ENCODE data around the gene CCDC12.
A peak's percentile ranks its signal among the peaks of the same experiment; 100 is the strongest.

The CCDC12 gene

GRCh38 chr3:46996689-46997452 lies 20.3 kb upstream of the CCDC12 start:
- DNase-seq = no peak

DNA sequence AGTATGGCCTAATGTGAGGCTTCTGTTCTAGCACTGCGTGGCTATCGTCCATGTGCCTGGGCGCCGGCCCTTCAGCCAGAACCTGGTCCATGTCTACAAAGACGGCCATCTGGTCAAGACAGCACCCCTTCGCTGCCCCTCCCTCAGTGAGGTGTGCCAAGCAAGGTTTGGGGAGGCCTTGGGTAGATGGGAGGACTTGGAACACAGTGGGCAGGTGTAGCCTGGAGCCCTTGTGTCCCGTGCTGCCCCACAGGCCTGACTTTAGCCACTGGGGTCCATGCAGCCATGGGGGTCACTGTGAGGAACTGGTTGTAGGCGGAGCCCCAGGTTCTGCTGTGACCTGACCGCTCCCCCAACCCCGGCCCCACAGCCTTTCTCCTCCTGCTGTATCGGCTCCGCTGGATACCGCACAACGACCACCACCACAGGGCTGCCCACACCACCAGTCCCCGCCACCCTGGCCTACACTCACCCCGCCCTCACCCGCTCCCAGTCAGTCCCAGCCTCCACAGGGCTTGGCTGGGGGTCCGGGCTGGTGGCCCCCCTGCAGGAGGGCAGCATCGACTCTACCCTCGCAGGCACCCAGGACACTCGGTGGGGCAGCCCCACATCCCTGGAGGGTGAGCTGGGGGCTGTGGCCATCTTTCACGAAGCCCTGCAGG lies 19.5 kb upstream of the CCDC12 start:
- DNase-seq = no peak

GRCh38 chr3:46994801-46995731 lies 18.5 kb upstream of the CCDC12 start:
- no peak for DNase-seq

DNA sequence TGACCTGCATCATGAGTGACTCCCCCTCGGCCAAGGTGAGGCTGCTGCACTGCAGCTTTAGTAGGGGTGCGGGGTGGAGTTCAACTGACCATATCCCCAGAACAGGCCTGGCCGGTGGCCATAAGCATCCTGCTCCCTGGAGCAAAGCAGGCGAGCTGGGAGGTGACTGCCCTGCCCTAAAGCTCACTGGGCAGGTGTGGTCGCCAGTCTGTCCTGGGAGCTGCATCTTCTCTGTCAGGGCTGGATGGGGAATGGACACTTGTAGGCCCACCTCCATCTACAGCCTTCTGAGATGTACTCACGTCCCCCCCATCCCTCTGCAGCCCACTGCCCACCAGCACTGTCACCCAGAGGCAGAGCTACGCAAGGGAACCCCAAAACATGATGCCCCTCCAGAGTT lies 17.4 kb upstream of the CCDC12 start:
- DNase-seq = no peak

- DNase-seq = no peak
Measured at GRCh38 chr3:46993292-46993691, 16.7 kb upstream of the CCDC12 start.

DNA sequence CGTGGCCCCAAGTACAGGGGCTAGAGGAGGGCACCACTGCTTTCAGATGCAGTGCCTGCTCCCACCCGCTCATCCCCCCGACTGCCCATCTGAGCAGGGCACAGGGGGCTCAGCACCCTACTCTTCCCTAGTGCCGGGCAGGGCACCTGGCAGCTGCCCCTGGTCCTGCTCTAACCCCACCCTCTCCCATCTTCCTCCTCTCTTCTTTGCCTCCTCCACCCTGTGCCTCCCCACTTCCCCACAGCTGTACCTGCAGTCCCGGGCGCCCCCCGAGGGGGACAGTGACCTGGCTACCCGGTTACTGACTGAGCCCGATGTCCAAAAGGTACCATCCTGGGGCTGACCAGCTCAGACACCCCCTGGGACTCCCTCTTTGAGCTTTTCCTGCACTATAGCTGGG lies 15.7 kb upstream of the CCDC12 start:
- DNase-seq = no peak

GRCh38 chr3:46991406-46992165 lies 15.0 kb upstream of the CCDC12 start:
- no peak for DNase-seq

DNA sequence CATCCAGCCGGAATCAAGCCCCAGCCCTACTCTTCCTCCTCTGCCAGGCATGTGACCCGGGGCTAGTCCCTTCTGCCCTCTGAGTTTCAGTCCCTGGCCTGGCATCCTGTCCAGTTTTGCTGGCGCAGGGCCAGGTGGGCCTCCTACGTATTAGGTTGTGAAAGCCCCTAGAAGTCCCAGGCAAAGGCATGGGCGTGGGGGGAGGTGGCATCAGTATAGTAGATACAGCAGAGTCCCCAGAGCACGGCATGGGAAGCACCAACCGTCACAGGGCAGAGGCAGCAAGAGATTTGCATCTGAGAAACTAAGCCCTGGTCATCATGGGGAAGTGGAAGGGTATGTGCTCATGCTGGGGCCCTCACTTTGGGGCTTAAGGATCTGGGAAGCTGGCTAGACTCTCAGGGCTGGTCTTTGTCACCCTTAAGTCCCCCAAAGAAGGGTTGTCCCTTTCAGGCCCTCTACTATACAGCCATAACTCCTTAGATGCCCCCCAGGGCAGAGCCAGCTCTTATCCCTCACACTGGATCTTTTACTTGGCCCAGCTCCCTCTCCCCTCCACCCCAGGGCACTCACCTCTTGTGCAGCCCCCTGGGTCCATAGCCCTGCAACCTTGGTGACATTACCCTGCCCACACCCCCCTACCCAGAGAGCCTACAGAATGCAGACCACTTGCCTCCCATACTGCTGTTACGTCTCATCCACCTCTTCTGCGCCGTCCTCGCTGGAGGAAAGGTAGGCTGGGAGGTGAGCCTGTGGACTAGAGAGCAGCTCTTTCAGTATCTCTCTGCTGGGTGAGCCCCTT lies 14.2 kb upstream of the CCDC12 start:
- peak in 5 of 56 donors; percentile 12 to 53 (median 17) for DNase-seq

GRCh38 chr3:46989146-46989810 lies 12.7 kb upstream of the CCDC12 start:
- DNase-seq = no peak

- no peak for DNase-seq
Measured at GRCh38 chr3:46988616-46989015, 12.1 kb upstream of the CCDC12 start.

DNA sequence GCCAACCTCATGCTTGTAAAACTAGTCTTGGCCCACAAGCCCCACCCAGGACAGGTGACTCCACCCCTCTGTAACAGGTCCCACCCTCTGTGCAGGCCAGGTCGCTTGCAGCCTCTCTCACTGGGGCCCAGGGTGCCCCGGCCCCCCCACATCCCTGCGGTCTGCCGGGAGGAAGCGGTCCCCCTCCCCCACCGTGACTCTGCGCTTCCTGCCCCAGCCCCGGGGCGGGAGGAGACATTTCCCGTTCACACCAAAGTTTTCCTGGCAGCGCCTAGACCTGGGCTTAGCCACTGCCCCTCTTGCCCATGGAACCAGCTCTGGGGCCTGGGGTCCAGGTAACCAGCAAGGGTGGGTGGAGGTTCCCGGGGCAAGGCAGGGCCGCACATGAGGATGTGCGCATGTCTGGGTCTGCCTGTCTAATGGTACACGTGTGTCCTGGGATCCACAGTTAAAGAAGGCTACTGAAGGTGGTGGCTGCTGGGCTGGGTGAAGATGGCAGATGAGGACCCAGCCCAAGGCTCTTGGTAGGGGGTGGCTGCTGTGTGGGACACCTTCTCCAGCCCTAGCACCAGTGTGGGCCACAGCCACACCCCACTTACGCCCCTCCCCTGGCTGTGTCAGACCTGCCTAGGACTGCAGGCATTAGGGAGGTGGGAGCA lies 11.3 kb upstream of the CCDC12 start:
- peak in 2 of 56 donors; percentile 17 to 22 for DNase-seq

- no peak for DNase-seq
Measured at GRCh38 chr3:46987319-46987742, 10.8 kb upstream of the CCDC12 start.

DNA sequence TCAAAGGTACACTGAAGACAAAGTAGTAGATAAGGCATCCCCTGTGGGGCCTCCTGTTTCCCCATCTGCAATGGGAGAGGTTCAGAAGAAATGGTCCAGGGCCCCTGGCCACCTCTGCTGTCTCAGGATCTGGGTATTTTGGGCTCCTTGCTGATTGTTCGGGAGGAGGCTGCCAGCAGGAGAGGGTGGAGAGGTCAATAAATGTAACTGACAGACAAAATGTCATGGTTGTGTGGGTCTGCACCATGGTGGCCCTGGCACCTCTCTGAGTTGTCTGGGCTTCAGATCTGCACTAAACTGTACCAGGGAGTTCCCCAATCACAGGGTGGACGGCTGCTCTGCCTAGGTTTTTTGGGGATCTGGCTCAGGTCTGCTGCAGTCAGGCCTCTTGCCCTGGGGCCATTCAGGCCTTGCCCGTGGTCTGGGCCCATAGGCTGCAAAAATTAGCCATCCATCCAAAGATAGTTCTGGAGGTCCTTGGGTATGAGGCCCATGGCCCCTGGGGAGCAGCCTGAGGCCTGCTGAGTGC lies 10.3 kb upstream of the CCDC12 start:
- no peak for DNase-seq

DNA sequence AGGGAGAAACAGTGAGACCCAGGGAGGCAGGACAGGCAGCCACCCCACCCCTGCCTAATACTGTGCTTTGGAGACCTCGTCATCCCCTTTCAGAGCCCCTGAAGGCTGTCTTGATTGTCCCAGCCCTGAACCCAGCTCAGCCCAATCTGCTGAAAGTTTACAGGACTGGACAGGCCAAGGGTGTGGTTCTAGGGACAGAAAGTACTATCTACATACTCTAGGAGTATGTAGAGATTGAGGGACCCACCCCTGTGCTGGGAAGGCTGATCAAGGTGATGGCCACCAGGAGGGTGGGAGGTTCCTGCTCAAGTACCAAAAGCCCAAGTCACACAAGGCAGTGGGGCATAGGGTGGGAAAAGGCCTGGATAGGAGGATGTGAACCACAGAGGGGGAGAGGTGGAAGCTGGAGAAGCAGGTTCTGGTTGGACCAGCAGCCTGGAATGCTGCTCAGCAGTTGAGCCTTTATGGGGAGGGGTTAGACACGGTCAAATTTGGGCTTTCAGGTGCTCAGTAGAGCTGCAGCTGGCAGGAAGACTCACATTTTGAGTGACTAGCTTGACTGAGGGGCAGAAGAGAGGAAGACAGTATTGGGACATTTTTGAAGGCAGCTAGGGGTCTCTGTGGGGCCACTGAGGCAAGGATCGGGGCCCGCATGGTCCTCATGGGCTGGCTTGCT lies 9.6 kb upstream of the CCDC12 start:
- DNase-seq = no peak

DNA sequence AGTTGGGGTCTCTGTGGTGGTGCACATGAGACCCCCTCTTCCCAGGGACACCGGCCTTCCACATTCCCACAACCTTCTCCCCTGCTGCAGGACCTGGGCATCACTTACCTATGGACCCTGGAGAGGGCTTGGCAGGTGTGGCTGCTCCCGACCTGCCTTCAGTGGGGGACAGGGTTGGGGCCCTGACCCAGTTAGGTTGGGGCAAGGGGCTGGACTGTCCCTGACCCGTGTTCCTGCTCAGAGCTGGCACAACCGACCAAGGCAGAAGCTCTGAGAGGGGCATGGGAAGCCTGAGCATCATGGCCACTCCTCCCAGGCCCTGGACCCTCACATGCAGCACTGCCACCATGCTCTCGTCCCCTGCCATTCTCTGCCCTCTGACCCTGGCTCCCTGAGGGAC lies 9.0 kb upstream of the CCDC12 start:
- no peak for DNase-seq

DNA sequence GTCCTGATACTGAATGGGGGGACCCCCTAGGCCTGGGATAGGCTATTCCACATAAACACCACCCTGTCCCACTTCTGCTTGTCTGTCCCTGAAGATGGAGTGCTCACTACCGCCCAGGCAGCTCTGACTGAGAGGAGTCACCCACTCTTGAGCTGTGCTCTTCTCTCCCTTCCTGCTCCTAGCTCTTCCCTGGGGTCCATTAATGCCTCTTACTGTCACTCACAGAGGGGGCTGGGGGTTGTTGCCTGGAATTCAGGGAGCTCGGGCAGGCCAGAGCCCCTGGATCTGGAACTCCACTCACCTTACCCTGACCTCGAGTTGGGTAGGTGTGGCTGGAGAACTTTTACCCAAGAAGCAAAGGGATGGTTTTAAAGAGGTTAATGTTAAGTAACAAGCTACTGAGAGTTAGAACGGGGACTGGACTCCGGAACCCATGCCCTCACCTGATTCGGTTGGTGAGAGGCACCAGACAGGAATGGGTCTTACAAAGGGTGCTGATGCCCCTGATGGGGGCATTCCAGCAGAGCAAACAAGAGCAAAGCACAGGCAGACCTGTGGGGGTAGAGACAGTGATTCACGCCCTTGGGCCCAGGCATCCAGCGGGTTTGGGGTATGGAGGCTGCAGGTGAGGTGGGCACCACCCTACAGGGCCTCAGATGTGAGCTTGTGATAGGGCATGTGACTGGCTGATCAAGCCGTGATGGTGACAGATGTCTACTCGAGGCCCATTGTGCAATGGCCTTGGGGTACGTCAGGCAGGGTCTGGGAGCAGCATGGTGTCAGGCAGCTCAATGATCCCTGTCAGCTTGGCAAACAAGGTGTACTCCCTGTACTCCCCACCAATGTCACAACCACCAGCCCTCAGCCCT lies 8.3 kb upstream of the CCDC12 start:
- DNase-seq = no peak

GRCh38 chr3:46982546-46982945 lies 6.0 kb upstream of the CCDC12 start:
- DNase-seq = no peak

Data from nucleus accumbens (tissue), 56 donors.